Neuron (in vitro differentiated cells): ENCODE measurements around the gene PDGFRB.
"Not testable (repeated sequence)": the region's sequence is repeated elsewhere in the genome, so short reads cannot be mapped to it uniquely, and the experiment has no call there.

Source experiments
- H2AFZ ChIP-seq: one replicate; pipeline ENCODE4 v1.6.1; 2013; ENCODE audit warnings: low read depth, mild to moderate bottlenecking, inconsistent platforms, low read length, moderate library complexity
- H3K27me3 ChIP-seq: one replicate; pipeline ENCODE4 v1.6.1; 2013; ENCODE audit warnings: low read length; ENCODE audit not compliant: insufficient read depth
- H3K36me3 ChIP-seq: one replicate; pipeline ENCODE4 v1.6.1; 2013; ENCODE audit warnings: low read length; ENCODE audit not compliant: insufficient read depth
- H3K4me1 ChIP-seq: one replicate; pipeline ENCODE4 v1.6.1; 2013; ENCODE audit warnings: low read length; ENCODE audit not compliant: insufficient read depth
- H3K4me3 ChIP-seq: 2 replicates; pipeline ENCODE4 v1.5.1; 2013; ENCODE audit warnings: mild to moderate bottlenecking, low read length, moderate library complexity
- H3K9me3 ChIP-seq: one replicate; pipeline ENCODE4 v1.6.1; 2013; ENCODE audit warnings: low read length

Gene PDGFRB

GRCh38 chr5:150101023-150101422 is 54.6 kb downstream of the PDGFRB start:
- H2AFZ ChIP-seq, result no peak overlapping the region
- H3K27me3 ChIP-seq, result no peaks in the 10 kb centered on the region
- H3K4me1 ChIP-seq, result no peaks in the 10 kb centered on the region
- H3K36me3 ChIP-seq, result no peaks in the 10 kb centered on the region
- no peak overlapping the region for H3K4me3 ChIP-seq
- no peaks in the 10 kb centered on the region for H3K9me3 ChIP-seq

- Histone ChIP-seq H3K4me1 (no peaks in the 10 kb centered on the region), H3K9me3 (no peaks in the 10 kb centered on the region), H2AFZ (no peak overlapping the region), H3K36me3 (no peaks in the 10 kb centered on the region), H3K4me3 (no peak overlapping the region), H3K27me3 (peaks cover under 1% of the 10 kb centered on the region)
These were observed 58.5 kb downstream of the PDGFRB start for GRCh38 chr5:150097152-150097551.

GRCh38 chr5:150092159-150092787 is 63.4 kb downstream of the PDGFRB start:
- Histone ChIP-seq H3K4me3 (no peak overlapping the region), H3K27me3 (peaks cover 3% of the 10 kb centered on the region), H3K9me3 (no peaks in the 10 kb centered on the region), H3K4me1 (no peaks in the 10 kb centered on the region), H3K36me3 (no peaks in the 10 kb centered on the region), H2AFZ (no peak overlapping the region)

GRCh38 chr5:150085950-150086715 is 69.5 kb downstream of the PDGFRB start, which contains the start of gene CSF1R:
Gene CSF1R (minus strand): TSS chr5:150086554. CDS start chr5:150086427, 127 bp downstream.
- H3K36me3 ChIP-seq, result no peaks in the 10 kb centered on the region
- peaks cover 11% of the 10 kb centered on the region for H3K4me1 ChIP-seq
- no peak within 1 kb of the TSS for H2AFZ ChIP-seq
- H3K27me3 ChIP-seq, result no peaks in the 10 kb centered on the region
- no peaks in the 10 kb centered on the region for H3K9me3 ChIP-seq
- H3K4me3 ChIP-seq, result no peak within 1 kb of the TSS

- peaks cover 5% of the 10 kb centered on the region for H3K27me3 ChIP-seq
- no peaks in the 10 kb centered on the region for H3K9me3 ChIP-seq
- H3K36me3 ChIP-seq, result no peaks in the 10 kb centered on the region
- H3K4me3 ChIP-seq, result no peak overlapping the region
- H3K4me1 ChIP-seq, result peaks cover 11% of the 10 kb centered on the region
- H2AFZ ChIP-seq, result no peak overlapping the region
These were observed 70.3 kb downstream of the PDGFRB start for GRCh38 chr5:150085191-150085912.

GRCh38 chr5:150084754-150085153 is 70.9 kb downstream of the PDGFRB start:
- not testable (repeated sequence) for H3K9me3 ChIP-seq, H3K27me3 ChIP-seq, H3K36me3 ChIP-seq, H2AFZ ChIP-seq, H3K4me3 ChIP-seq
- peaks cover 11% of the 10 kb centered on the region for H3K4me1 ChIP-seq

GRCh38 chr5:150082889-150083288 is 72.8 kb downstream of the PDGFRB start:
- Histone ChIP-seq H3K4me1 (peaks cover 11% of the 10 kb centered on the region), H3K9me3 (no peaks in the 10 kb centered on the region), H3K36me3 (no peaks in the 10 kb centered on the region), H2AFZ (no peak overlapping the region), H3K4me3 (no peak overlapping the region), H3K27me3 (peaks cover 10% of the 10 kb centered on the region)

GRCh38 chr5:150082374-150082773 is 73.3 kb downstream of the PDGFRB start:
- H3K9me3 ChIP-seq, result no peaks in the 10 kb centered on the region

GRCh38 chr5:150081541-150082283 is 73.9 kb downstream of the PDGFRB start:
- Histone ChIP-seq H3K36me3 (no peaks in the 10 kb centered on the region), H3K27me3 (peaks cover 15% of the 10 kb centered on the region), H3K9me3 (no peaks in the 10 kb centered on the region), H3K4me1 (peaks cover 11% of the 10 kb centered on the region), H2AFZ (peak overlapping the region; percentile 1), H3K4me3 (no peak overlapping the region)

More at GRCh38 chr5:150082374-150082773, 73.3 kb downstream of the PDGFRB start:
- Histone ChIP-seq H2AFZ (peak overlapping the region; percentile 1), H3K4me1 (peaks cover 11% of the 10 kb centered on the region), H3K27me3 (peaks cover 15% of the 10 kb centered on the region), H3K36me3 (no peaks in the 10 kb centered on the region), H3K4me3 (no peak overlapping the region)

GRCh38 chr5:150080696-150081435 is 74.8 kb downstream of the PDGFRB start:
- H3K4me3 ChIP-seq, result no peak overlapping the region
- H3K27me3 ChIP-seq, result peaks cover 15% of the 10 kb centered on the region
- H3K36me3 ChIP-seq, result no peaks in the 10 kb centered on the region
- H2AFZ ChIP-seq, result no peak overlapping the region
- peaks cover 11% of the 10 kb centered on the region for H3K4me1 ChIP-seq
- H3K9me3 ChIP-seq, result no peaks in the 10 kb centered on the region

- H3K36me3 ChIP-seq, result no peaks in the 10 kb centered on the region
- H3K4me1 ChIP-seq, result peaks cover 11% of the 10 kb centered on the region
- H3K9me3 ChIP-seq, result no peaks in the 10 kb centered on the region
- H3K27me3 ChIP-seq, result peaks cover 15% of the 10 kb centered on the region
- no peak overlapping the region for H3K4me3 ChIP-seq
- no peak overlapping the region for H2AFZ ChIP-seq
These were observed 75.7 kb downstream of the PDGFRB start for GRCh38 chr5:150079909-150080461.
